GM21576 (cell line): Measurements from ENCODE around the gene TEX19.

ENCODE experiments used
- ATAC-seq: cut with Tn5 transposase; IDR thresholded peaks from one replicate; pipeline ENCODE4 v1.9.1; 2021; ENCODE audit warnings: mild to moderate bottlenecking, moderate library complexity; ENCODE audit not compliant: unreplicated experiment

The TEX19 gene

GRCh38 chr17:82320956-82321927, 37.8 kb upstream of the TEX19 start:
- ATAC-seq, result no peak

- ATAC-seq, result no peak
Observed at GRCh38 chr17:82321947-82322466, 37.0 kb upstream of the TEX19 start.

GRCh38 chr17:82322526-82323453, 36.3 kb upstream of the TEX19 start:
- ATAC-seq, result no peak

GRCh38 chr17:82323514-82324234, 35.4 kb upstream of the TEX19 start:
- no peak for ATAC-seq

GRCh38 chr17:82324566-82325285, 34.3 kb upstream of the TEX19 start:
- ATAC-seq, result no peak

- ATAC-seq, result no peak
Observed at GRCh38 chr17:82325286-82326180, 33.5 kb upstream of the TEX19 start.

- ATAC-seq, result no peak
Observed at GRCh38 chr17:82327289-82327688, 31.8 kb upstream of the TEX19 start.

GRCh38 chr17:82327757-82328140, 31.3 kb upstream of the TEX19 start:
- no peak for ATAC-seq

GRCh38 chr17:82328141-82328993, 30.7 kb upstream of the TEX19 start:
- no peak for ATAC-seq

GRCh38 chr17:82328994-82329507, 30.0 kb upstream of the TEX19 start:
- ATAC-seq, result no peak

- ATAC-seq, result no peak
Observed at GRCh38 chr17:82329683-82330321, 29.2 kb upstream of the TEX19 start.

- ATAC-seq, result no peak
Observed at GRCh38 chr17:82330322-82331239, 28.5 kb upstream of the TEX19 start.

- ATAC-seq, result no peak
Observed at GRCh38 chr17:82331345-82331939, 27.6 kb upstream of the TEX19 start.

- no peak for ATAC-seq
Observed at GRCh38 chr17:82332669-82333278, 26.3 kb upstream of the TEX19 start.
